ENCODE measurements around the gene MYCBPAP. TPM values are rescaled to one million over a fixed set of nuclear protein-coding genes. Genes with fewer than 3 reads are reported as not detected.

MYCBPAP gene
- total RNA-seq, 4 donors from 2014 or later = not detected

- ATAC-seq = no peak
- Histone ChIP-seq H3K4me3 (no peak overlapping the region), H3K4me1 (no peaks in the 10 kb centered on the region), H3K27me3 (peaks cover 0 to 4% (median 4%) of the 10 kb centered on the region in 3 donors), H3K36me3 (no peaks in the 10 kb centered on the region), H3K27ac (no peak overlapping the region), H3K9me3 (no peaks in the 10 kb centered on the region)
- no peak for DNase-seq
- in situ Hi-C loops (cut with MboI; ENCODE audit: low sequenced_read_pairs in 4 of 4) = no loop called here
- intact Hi-C loops (cut with DNase I; ENCODE audit: low total_unique reads) = no loop called here
- TF ChIP-seq CTCF (IDR thresholded peaks at IDR 0.05 in 4 of 5, conservative IDR thresholded peaks at IDR 0.05 in 1 of 5) (no peak), POLR2A (IDR thresholded peaks at IDR 0.05) (no peak)
Measured at GRCh38 chr17:50571681-50572080, 63.4 kb downstream of the MYCBPAP start.

GRCh38 chr17:50572541-50572940 is 64.3 kb downstream of the MYCBPAP start:
- TF ChIP-seq CTCF (IDR thresholded peaks at IDR 0.05 in 4 of 5, conservative IDR thresholded peaks at IDR 0.05 in 1 of 5) (no peak), POLR2A (IDR thresholded peaks at IDR 0.05) (no peak)
- Histone ChIP-seq H3K36me3 (no peaks in the 10 kb centered on the region), H3K9me3 (no peaks in the 10 kb centered on the region), H3K4me3 (no peak overlapping the region), H3K27ac (no peak overlapping the region), H3K4me1 (no peaks in the 10 kb centered on the region), H3K27me3 (no peaks in the 10 kb centered on the region)
- DNase-seq = no peak
- in situ Hi-C loops (cut with MboI; ENCODE audit: low sequenced_read_pairs in 4 of 4) (no loop called here), intact Hi-C loops (cut with DNase I; ENCODE audit: low total_unique reads) (no loop called here)
- no peak for ATAC-seq

GRCh38 chr17:50573866-50574611 is 65.8 kb downstream of the MYCBPAP start:
- no peak for ATAC-seq
- no peak for DNase-seq
- H3K27ac ChIP-seq = no peak overlapping the region
- no peaks in the 10 kb centered on the region for H3K9me3 ChIP-seq
- TF ChIP-seq CTCF (IDR thresholded peaks at IDR 0.05 in 4 of 5, conservative IDR thresholded peaks at IDR 0.05 in 1 of 5) (no peak), POLR2A (IDR thresholded peaks at IDR 0.05) (no peak)
- H3K4me3 ChIP-seq = no peak overlapping the region
- H3K36me3 ChIP-seq = no peaks in the 10 kb centered on the region
- no peaks in the 10 kb centered on the region for H3K27me3 ChIP-seq
- intact Hi-C loops (cut with DNase I; ENCODE audit: low total_unique reads) = no loop called here
- H3K4me1 ChIP-seq = no peaks in the 10 kb centered on the region
- in situ Hi-C loops (cut with MboI; ENCODE audit: low sequenced_read_pairs in 4 of 4) = no loop called here

GRCh38 chr17:50575581-50576210 is 67.5 kb downstream of the MYCBPAP start:
- Histone ChIP-seq H3K9me3 (no peaks in the 10 kb centered on the region), H3K27ac (no peak overlapping the region), H3K27me3 (no peaks in the 10 kb centered on the region), H3K4me3 (no peak overlapping the region), H3K36me3 (no peaks in the 10 kb centered on the region), H3K4me1 (no peaks in the 10 kb centered on the region)
- in situ Hi-C loops (cut with MboI; ENCODE audit: low sequenced_read_pairs in 4 of 4) = no loop called here
- TF ChIP-seq CTCF (IDR thresholded peaks at IDR 0.05 in 4 of 5, conservative IDR thresholded peaks at IDR 0.05 in 1 of 5) (no peak), POLR2A (IDR thresholded peaks at IDR 0.05) (no peak)
- no peak for DNase-seq
- intact Hi-C loops (cut with DNase I; ENCODE audit: low total_unique reads) = no loop called here
- no peak for ATAC-seq
